GM18867 (cell line): ENCODE data around the gene S100A11.

Source experiments
- ATAC-seq: cut with Tn5 transposase; IDR thresholded peaks from one replicate; pipeline ENCODE4 v1.9.1; 2021; ENCODE audit warnings: mild to moderate bottlenecking, moderate library complexity; ENCODE audit not compliant: unreplicated experiment

The S100A11 gene

GRCh38 chr1:151985768-151986167 lies 51.0 kb downstream of the S100A11 start:
- ATAC-seq = no peak

GRCh38 chr1:151985270-151985669 lies 51.5 kb downstream of the S100A11 start:
- ATAC-seq = no peak

GRCh38 chr1:151984313-151984956 lies 52.4 kb downstream of the S100A11 start:
- peak; percentile 90 for ATAC-seq
